Esophagus muscularis mucosa (tissue), 4 donors: ENCODE data around the gene TMEM95. TPM values are rescaled to one million over a fixed set of nuclear protein-coding genes. Genes with fewer than 3 reads are reported as not detected.

Source experiments
- DNase-seq: peaks from one replicate; pipeline ENCODE4 v3.0.0-alpha.2; 2017; ENCODE audit errors: extremely low spot score
- H3K27ac ChIP-seq, 4 donors: fragments of 200-600 bp; sonication (generic); replicated peaks in 1 of 4; 1 replicate in 3 of 4; 2 replicates in 1 of 4; pipeline ENCODE4 v1.5.1; 2016 to 2019; ENCODE audit warnings: mild to moderate bottlenecking in 1 of 4
- H3K27me3 ChIP-seq, 4 donors: fragments of 200-600 bp; sonication (generic); one replicate each; pipeline versions ENCODE4 v1.5.1 to v1.6.0; 2016 to 2019
- H3K36me3 ChIP-seq, 4 donors: fragments of 200-600 bp; sonication (generic); one replicate each; pipeline ENCODE4 v1.5.1; 2016 to 2019
- H3K4me1 ChIP-seq, 4 donors: fragments of 200-600 bp; sonication (generic); one replicate each; pipeline ENCODE4 v1.5.1; 2016 to 2019
- H3K4me3 ChIP-seq, 4 donors: fragments of 200-600 bp; sonication (generic); 1 replicate in 2 of 4; 2 replicates in 2 of 4; pipeline ENCODE4 v1.5.1; 2016 to 2019; ENCODE audit warnings: mild to moderate bottlenecking in 4 of 4, moderate library complexity in 1 of 4
- H3K9me3 ChIP-seq, 4 donors: fragments of 200-600 bp; sonication (generic); 1 replicate in 3 of 4; 2 replicates in 1 of 4; pipeline ENCODE4 v1.5.1; 2016 to 2019
- EP300 ChIP-seq: sonication (generic); formaldehyde crosslinking; IDR thresholded peaks from one replicate; pipeline ENCODE4 v1.6.1; 2017; ENCODE audit warnings: antibody characterized with exemption
- POLR2A ChIP-seq: fragments of 450-650 bp; IDR thresholded peaks from one replicate; pipeline ENCODE4 v1.6.1; 2017; ENCODE audit warnings: antibody characterized with exemption, moderate library complexity, mild to moderate bottlenecking, low read depth
- POLR2AphosphoS5 ChIP-seq, 2 donors: sonication (generic); formaldehyde crosslinking; IDR thresholded peaks; one replicate each; pipeline ENCODE4 v1.6.1; 2017; ENCODE audit warnings: antibody characterized with exemption in 2 of 2
- WGBS: methylation state at CpG from one replicate; pipeline ENCODE4 v1.1.5; 2018; 5-methylcytosine and 5-hydroxymethylcytosine counted together
- intact Hi-C: fragments of 100-400 bp; cut with DNase I; formaldehyde crosslinking; loops from one replicate; pipeline ENCODE4 v1.15.1; 2023
- total RNA-seq, 4 donors: library from RNA; depleted of rRNA; stranded (reverse); fragments of >200 nt; gene quantifications; one replicate each; pipeline versions ENCODE4 v1.1.0 to v1.2.1, GENCODE V29; 2016
- TF ChIP-seq, protein P1 (sequence below), 3 experiments: fragments of 200-600 bp in 2 of 3; fragments of 450-650 bp in 1 of 3; sonication (generic) in 2 of 3; IDR thresholded peaks; one replicate each; pipeline ENCODE4 v1.5.1; 2017 to 2019; ENCODE audit warnings: antibody characterized with exemption in 3 of 3, mild to moderate bottlenecking in 2 of 3, moderate library complexity in 1 of 3

TMEM95 gene
- total RNA-seq, 4 donors from 2014 or later = 0.42 TPM; not detected in 3

DNA sequence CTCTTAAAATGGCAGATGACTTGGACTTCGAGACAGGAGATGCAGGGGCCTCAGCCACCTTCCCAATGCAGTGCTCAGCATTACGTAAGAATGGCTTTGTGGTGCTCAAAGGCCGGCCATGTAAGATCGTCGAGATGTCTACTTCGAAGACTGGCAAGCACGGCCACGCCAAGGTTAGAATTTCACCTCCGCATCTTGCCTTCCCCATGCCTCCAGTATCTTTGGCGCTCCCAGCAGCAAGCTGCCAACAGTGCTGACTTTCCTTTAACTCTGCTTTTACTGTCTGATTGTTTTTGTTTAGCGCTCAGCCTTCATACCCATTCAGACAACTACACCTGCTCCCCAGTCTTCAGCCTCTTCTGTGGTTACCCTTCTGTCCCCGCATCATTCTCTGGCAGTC is 45.3 kb upstream of the TMEM95 start:
- Histone ChIP-seq H3K9me3 (no peaks in the 10 kb centered on the region), H3K36me3 (peaks cover 38 to 50% (median 47%) of the 10 kb centered on the region in 4 donors), H3K4me3 (peak overlapping the region in 1 of 4 donors; percentile 98), H3K27me3 (no peaks in the 10 kb centered on the region), H3K27ac (peak overlapping the region; percentile 95 to 100 (median 100)), H3K4me1 (peaks cover 54 to 71% (median 64%) of the 10 kb centered on the region in 4 donors)
- TF ChIP-seq POLR2A = no peak
- TF ChIP-seq POLR2AphosphoS5 (IDR thresholded peaks at IDR 0.05) = no peak
- TF ChIP-seq, protein P1, sequence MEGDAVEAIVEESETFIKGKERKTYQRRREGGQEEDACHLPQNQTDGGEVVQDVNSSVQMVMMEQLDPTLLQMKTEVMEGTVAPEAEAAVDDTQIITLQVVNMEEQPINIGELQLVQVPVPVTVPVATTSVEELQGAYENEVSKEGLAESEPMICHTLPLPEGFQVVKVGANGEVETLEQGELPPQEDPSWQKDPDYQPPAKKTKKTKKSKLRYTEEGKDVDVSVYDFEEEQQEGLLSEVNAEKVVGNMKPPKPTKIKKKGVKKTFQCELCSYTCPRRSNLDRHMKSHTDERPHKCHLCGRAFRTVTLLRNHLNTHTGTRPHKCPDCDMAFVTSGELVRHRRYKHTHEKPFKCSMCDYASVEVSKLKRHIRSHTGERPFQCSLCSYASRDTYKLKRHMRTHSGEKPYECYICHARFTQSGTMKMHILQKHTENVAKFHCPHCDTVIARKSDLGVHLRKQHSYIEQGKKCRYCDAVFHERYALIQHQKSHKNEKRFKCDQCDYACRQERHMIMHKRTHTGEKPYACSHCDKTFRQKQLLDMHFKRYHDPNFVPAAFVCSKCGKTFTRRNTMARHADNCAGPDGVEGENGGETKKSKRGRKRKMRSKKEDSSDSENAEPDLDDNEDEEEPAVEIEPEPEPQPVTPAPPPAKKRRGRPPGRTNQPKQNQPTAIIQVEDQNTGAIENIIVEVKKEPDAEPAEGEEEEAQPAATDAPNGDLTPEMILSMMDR (IDR thresholded peaks at IDR 0.05) = no peak
- no peak for TF ChIP-seq EP300
- DNase-seq = no peak
- intact Hi-C loops = no loop called here
- WGBS = 89% methylated on average over 12 of the region's 12 CpGs

DNA sequence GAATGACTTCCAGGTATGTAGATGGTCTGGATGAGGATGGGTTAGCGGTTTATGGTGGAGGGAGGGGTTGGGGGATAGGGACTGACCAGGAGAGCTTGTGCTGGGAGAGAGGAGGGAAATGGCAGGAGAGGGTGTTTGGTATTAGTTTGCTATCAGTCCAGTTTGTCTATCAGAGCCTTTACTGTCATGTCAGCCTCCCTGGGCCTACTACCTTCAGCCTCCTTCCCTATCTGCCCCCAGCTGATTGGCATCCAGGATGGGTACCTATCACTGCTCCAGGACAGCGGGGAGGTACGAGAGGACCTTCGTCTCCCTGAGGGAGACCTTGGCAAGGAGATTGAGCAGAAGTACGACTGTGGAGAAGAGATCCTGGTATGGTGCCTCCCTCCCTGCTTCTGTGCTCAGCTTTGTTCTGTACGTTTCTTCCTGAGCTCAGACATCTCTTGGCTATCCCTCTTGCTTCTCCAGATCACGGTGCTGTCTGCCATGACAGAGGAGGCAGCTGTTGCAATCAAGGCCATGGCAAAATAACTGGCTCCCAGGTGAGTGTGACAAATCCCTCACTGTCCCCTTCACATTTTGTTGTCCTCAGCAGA is 43.7 kb upstream of the TMEM95 start:
- Histone ChIP-seq H3K9me3 (no peaks in the 10 kb centered on the region), H3K27ac (peak overlapping the region; percentile 0 to 95 (median 20)), H3K4me3 (no peak overlapping the region), H3K36me3 (peaks cover 38 to 55% (median 49%) of the 10 kb centered on the region in 4 donors), H3K27me3 (no peaks in the 10 kb centered on the region), H3K4me1 (peaks cover 60 to 79% (median 71%) of the 10 kb centered on the region in 4 donors)
- intact Hi-C loops = no loop called here
- 89% methylated on average over 7 of the region's 7 CpGs for WGBS
- DNase-seq = no peak
- no peak for TF ChIP-seq POLR2AphosphoS5 (IDR thresholded peaks at IDR 0.05)

- Histone ChIP-seq H3K36me3 (peaks cover 49 to 68% (median 58%) of the 10 kb centered on the region in 4 donors), H3K4me1 (peaks cover 56 to 76% (median 68%) of the 10 kb centered on the region in 4 donors), H3K27ac (peak overlapping the region in 3 of 4 donors; percentile 84 to 94 (median 92)), H3K27me3 (no peaks in the 10 kb centered on the region), H3K9me3 (no peaks in the 10 kb centered on the region), H3K4me3 (no peak overlapping the region)
- WGBS = 74% methylated on average over 7 of the region's 7 CpGs
- TF ChIP-seq EP300 (no peak), POLR2A (no peak), POLR2AphosphoS5 (IDR thresholded peaks at IDR 0.05) (no peak)
- TF ChIP-seq, protein P1 (IDR thresholded peaks at IDR 0.05) = no peak
- intact Hi-C loops = no loop called here
- DNase-seq = no peak
These were observed 42.4 kb upstream of the TMEM95 start for GRCh38 chr17:7312432-7313087.

DNA sequence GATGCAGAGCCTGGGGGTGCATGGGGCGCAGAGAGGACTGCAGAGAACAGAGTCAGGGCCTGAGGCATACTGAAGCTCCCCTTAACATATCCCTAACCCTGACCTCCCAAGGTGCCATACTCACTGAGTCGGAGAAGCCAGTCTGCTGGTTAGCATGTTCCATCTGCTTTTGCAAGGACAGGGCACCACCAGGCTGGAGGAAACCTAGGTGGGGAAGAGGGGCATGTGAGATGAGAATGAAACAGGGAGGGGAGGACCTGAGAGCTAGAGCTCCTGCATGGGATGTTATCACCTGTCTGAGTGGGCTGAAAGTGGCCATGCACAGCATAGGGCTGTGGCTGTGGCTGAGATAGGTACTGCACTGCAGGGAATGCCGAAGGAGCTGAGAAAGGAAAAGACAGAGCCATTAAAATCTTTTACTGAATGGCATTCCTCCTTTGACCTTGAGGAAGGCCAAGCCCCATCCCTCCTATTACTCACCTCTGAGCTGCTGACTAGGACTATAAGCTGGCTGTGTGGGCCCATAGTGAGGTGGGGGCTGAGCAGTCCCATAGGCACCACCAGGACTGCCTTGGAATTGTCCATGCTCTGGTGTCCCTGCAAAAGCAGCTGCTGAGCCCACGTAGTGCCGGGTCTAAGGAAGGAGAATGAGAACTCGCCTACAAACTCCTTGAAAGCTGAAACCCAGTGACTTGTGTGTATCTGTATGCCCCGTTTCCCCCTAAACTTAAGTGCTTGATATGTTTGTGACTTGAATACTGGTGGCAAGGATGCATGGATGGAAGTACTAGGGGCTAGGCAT is 41.7 kb upstream of the TMEM95 start:
- Histone ChIP-seq H3K4me3 (no peak overlapping the region), H3K9me3 (no peaks in the 10 kb centered on the region), H3K27me3 (no peaks in the 10 kb centered on the region), H3K36me3 (peaks cover 56 to 75% (median 65%) of the 10 kb centered on the region in 4 donors), H3K27ac (peak overlapping the region; percentile 84 to 94 (median 93)), H3K4me1 (peaks cover 56 to 73% (median 67%) of the 10 kb centered on the region in 4 donors)
- no peak for TF ChIP-seq EP300
- TF ChIP-seq, protein P1 (IDR thresholded peaks at IDR 0.05) = peak in 1 of 3 experiments; percentile 17
- TF ChIP-seq POLR2A = no peak
- WGBS = 89% methylated on average over 7 of the region's 7 CpGs
- intact Hi-C loops = no loop called here
- DNase-seq = no peak
